GOT3 (cell line): ENCODE data around the gene GDF10.

ENCODE experiments used
- DNase-seq: peaks from one replicate; lab custom pipeline; 2025; ENCODE audit warnings: mixed read lengths; lab: John Stamatoyannopoulos, UW

GDF10 gene

DNA sequence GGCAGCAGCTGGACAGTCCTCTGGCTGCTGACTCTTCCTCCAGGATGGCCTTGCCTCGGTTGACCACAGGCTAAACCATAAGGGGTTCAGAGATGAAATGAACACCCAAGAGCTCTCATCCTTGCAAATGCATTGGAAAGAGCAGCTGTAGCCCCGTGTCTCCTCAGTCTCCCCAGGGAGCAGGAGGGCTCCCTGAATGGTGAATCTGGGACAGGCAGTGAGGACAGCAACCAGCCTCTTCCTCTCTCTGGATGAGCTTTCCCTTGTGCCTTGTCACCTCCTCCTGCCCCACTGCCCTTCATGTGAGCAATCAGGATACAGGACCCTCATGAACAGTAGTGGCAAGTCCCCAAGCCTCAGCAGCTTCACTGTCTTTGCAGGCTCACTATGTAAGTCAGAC is 23.9 kb upstream of the GDF10 start:
- no peak for DNase-seq

GRCh38 chr10:47276576-47277351 is 23.2 kb upstream of the GDF10 start:
- no peak for DNase-seq

DNA sequence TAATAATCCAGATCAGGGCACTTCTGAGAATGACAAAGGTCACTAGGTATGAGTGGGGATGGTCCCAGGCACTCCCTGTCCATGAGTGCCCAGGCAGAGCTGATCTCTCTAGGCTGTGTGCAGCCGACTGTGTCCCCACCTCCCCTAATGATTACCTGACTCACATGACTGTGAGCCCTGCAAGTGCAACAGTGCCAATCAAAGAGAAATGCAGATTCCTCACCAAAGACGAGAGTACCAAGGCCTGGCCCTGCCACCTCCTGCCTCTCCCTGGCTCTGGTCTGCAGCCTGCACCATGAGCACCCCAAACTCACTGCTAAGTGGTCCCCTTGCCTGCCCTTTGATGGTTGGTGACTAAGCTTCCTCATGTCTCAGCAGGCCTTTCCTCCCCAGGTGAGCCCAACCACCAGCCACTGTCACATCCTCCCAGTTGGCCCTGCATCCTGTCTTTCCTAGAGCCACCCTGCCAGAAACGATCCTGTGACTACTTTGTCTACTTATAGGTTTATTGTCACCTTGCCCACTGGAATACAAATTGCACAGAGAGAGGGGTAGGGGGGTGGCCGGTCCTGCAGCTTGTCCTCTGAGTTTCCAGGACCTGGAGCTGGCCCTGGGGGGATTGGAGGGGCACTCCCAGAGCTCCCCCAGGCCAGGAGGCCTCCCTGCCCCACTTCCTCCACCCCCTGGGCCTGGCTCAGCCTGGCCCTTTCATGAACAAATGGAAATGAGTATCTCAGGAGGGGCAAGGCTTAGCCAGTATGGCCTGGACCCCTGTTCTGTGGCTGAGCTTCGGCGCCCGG is 22.4 kb upstream of the GDF10 start:
- DNase-seq: no peak

DNA sequence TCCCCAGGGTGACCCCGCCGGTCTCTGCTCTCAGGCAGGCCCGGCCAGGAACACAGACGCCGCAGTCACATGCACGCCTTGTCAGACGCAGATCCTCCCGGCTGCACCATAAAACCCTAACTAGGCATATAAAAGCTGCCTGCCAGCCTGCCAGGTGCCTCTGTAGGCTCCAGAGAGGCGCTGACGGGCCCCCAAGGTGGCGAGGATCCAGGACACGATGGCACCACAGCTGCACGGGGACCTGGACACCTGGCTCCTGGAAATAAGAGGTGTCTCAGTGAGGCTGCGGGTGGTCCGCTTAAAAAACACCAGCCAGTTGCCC is 21.9 kb upstream of the GDF10 start:
- DNase-seq: no peak

DNA sequence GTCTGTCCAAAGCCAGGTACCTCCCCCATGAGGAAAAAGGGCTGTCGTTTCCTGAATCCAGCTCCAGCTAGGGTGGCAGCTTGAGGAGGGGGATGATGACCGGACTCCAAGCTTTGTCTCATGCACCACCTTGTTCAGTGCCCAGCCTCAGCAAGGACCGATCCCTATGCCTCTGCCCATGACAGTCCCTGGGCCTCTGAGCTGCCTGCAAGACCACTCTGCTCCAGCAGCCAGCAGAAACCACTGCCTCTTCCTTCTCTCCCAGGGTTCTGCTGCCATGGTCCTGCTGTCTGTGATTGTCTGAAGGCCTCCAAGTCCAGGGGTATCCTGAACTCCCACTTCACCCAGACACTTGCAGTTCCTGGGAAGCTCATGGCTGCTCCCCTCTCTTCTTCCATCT is 21.3 kb upstream of the GDF10 start:
- no peak for DNase-seq

GRCh38 chr10:47279276-47279675 is 20.7 kb upstream of the GDF10 start:
- no peak for DNase-seq

DNA sequence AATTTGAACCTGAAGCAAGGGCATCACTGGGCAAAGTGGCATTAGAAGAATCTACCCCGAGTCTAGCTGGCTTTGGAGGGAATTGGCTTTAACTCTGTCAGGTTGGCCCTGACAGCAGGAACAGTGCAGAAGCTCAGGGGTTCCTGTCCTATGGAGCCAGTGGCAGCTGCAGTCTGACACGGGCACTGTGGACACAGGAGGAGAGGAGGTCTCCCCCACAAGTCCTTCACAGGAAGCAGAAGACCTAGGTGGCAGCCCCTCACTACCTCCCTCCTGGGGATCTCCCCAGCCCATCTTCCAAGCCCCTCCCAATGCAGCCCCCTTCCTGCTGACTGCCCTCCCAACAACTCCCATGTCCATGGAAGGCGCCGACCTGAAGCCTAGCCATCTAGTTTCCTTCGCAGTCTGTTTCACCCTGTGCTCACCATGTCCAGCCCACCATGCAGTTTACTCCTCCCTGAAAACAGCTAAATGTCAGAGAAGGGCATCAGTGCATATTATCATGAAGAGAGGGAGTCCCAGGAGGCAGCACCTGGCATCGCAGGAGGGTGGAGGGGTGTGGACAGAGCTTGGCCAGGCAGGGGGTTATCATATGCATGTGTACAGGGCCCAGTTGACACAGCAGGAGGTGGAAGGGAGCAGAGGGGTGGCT is 17.9 kb upstream of the GDF10 start:
- DNase-seq: no peak

- DNase-seq: no peak
Measured at GRCh38 chr10:47282657-47283018, 17.4 kb upstream of the GDF10 start.

DNA sequence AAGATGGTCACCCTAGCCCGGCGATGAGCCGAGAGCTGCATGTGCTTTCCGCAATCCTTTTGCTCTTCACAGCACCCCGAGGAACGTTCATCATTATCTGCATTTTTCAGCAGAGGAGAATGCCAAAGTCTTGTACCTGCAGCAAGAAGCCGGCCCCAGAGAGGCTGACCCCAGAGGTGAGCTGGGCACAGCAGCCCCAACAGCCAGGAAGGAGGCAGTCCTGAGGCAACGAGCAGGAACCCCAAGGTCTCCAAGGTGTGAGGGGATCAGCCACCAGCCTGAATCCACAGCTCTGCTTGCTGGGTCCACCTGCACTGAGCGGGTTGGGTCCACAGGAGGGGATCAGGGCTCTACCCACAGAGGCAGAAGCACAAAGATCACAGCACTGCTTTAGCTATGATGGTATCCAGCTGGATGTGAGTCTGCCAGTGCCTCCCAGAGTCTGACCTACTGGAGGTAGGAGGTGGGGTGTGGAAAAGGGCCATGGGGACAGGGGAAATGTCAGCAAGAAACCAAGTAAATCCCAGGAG is 16.8 kb upstream of the GDF10 start:
- no peak for DNase-seq

DNA sequence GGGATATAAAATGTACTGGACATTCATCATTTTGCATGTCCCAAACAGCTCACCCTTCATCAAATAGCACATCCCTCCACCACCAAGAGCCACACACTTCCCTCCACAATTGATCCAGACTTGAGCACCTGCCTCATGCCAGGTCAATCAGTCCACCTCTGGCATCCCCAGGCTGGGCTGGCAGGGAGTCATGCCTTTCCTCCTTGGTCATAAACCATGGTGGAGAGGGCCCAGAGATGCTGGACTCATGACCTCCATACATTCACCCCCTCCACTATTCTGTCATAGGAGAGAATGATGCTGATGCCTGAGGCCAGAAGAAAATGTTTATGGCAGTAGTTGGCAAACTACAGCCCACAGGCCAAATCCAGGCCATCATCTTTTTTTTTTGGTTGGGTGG is 16.1 kb upstream of the GDF10 start:
- no peak for DNase-seq

GRCh38 chr10:47285381-47286115 is 14.4 kb upstream of the GDF10 start:
- no peak for DNase-seq

DNA sequence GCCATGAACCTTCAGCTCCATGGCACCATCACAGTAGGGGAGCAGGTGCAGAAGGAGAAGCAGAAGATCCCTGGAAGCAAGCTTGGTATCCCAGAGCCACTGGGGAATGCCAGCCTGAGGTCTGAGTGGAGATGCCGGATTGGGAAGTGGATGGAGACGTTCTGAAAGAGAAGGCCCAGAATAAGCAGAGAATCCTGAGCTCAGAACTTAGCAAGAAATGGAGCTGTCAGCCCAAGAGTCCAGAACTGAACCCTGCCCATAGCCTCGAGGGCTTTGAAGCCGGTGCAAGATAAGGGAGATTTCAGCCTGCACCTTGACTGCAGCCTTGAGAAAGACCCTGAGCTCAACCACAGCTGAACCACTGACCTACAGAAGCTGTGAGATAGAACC is 13.9 kb upstream of the GDF10 start:
- no peak for DNase-seq

DNA sequence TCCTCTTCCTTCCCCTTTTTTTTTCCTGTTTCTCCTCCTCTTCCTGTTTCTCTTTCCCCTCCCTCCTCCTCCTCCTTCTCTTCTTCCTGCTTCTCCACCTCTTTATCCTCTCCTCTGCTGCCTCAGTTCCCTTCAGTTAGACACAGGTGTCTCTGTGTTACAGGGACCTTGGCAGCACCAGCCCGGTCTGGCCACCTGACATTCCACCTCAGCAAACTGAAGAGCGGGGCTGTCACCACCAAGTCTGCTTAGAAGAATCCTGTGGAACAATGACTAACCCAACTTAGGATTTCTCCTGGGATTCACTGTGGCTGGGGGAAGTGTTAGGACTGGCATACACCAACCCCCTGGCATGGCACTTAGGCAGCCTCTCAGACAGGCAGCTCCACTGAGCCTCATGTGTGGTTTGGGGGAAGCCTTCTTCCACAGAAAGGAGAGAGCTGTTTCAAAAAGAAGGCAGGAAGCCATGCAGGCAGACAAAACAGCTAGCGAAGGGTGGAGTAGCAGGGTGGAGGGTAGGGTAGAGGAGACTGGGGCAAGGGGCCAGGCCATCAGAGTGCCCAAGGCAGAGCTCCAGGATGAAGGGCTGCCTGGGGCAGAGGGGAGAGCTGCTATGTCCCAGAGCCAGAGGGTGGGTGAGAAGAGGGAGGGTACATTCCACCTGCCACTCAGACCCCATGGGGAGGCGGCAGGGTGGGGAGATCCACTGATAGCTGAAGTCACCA is 13.2 kb upstream of the GDF10 start:
- no peak for DNase-seq

- DNase-seq: no peak
Measured at GRCh38 chr10:47287365-47287802, 12.6 kb upstream of the GDF10 start.

DNA sequence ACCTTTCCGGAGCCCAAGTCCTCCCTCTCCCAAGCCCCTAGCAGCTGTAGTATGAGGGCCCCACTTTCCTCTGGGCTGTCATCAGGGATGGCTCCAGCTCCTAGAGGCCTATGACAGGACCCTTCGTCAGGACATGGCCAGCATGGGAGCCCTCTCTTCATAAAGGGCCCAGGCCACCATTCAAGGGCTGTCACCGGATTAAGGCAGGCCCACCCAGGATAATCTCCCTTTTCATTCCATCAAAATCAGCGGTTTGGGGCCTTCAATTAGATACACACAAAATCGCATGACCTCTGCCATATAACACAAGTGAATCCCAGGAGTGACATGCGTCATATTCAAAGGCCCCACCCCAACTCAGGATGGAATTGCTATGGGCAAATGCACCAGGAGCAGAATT is 12.2 kb upstream of the GDF10 start:
- no peak for DNase-seq

- no peak for DNase-seq
Measured at GRCh38 chr10:47288236-47288635, 11.8 kb upstream of the GDF10 start.

DNA sequence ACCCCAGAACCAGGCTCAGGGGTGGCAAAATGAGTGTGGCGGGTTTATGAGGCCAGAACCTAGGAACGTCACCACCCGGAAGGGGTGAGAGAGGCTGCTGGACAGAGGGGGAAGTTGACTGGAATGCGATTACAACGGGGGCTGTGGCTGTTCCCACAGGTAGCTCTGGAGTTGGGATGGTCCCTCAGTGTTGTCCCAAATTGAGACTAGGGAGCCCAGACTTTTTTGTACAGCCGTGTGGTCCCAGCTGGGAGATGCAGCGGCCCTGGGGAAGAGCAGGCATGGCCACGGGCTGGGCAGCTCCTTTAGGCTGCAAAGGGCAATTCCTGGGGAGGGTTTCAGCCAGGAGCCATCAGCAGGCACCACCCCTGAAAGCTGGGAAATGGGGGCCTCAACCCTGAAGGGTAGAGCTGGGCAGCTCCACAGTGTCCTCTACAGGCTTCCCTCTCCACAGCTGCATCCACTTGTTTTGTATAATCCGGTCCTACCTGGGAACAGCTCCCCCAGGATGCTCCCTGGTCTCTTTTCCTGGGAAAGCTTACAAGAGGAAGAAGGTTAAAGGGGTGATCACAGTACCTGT is 11.0 kb upstream of the GDF10 start:
- DNase-seq: no peak

- no peak for DNase-seq
Measured at GRCh38 chr10:47289921-47290320, 10.1 kb upstream of the GDF10 start.

GRCh38 chr10:47290338-47290737 is 9.7 kb upstream of the GDF10 start:
- DNase-seq: no peak

DNA sequence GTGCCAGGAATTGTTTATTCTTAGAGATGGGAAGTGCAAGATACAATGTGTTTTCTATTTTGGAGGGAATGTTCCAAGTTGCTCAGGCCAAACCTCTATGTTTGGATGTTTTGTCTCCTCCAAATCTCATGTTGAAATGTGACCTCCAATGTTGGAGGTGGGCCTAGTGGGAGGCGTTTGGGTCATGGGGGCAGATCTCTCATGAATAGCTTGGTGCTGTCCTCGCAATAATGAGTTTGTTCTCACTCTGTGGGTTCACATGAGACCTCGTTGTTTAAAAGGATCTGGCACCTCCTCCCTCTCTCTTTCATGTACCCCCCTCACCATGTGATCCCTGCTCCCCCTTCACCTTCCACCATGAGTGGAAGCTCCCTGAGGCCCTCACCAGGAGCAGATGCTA is 8.3 kb upstream of the GDF10 start:
- no peak for DNase-seq

- DNase-seq: no peak
Measured at GRCh38 chr10:47294057-47294456, 5.9 kb upstream of the GDF10 start.
